ENCODE results near the gene BSND.

BSND gene

GRCh38 chr1:55045430-55045829 lies 46.7 kb downstream of the BSND start:
- no peak for DNase-seq (ENCODE audit: low read depth in 2 of 2)

DNA sequence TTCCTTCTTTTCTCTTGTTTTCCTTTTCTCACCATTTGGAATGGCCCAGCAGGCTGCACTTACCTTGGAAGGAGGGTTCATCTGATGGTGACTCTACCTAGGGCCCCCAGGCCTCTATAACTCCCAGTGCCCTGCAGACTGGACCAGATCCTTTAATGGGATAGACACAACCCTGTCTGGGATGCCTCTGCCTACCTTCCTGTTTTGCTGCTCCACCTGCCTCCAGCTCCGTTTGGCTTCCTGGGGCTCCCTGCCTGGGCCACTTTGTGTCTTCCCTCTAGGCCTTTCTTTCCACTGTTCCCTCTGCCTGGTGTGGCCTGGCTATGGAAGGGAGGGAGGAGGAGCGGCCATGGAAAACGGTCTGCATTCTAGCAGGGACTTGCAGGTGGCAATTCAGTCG lies 48.1 kb downstream of the BSND start:
- no peak for DNase-seq (ENCODE audit: low read depth in 2 of 2)

DNA sequence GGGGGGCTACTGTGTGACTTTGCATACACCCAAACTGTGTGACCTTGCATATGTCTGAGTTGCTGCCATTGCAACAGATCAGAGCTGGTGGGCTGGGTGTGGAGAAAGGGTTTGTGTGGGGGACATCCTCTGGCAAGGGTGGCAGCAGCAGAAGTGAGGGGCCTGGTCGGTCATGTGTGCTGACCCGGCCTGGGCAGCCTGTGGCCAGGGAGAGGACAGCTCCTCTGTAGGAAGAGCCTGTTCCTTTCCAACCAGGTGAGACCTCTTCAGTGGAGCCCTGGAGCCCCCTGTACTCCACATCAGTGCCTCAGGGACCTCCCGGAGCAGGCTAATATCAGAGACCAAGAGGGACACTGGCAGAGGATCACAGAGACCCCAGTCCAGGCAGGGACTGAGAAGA lies 48.9 kb downstream of the BSND start:
- DNase-seq (ENCODE audit: low read depth in 2 of 2): no peak

DNA sequence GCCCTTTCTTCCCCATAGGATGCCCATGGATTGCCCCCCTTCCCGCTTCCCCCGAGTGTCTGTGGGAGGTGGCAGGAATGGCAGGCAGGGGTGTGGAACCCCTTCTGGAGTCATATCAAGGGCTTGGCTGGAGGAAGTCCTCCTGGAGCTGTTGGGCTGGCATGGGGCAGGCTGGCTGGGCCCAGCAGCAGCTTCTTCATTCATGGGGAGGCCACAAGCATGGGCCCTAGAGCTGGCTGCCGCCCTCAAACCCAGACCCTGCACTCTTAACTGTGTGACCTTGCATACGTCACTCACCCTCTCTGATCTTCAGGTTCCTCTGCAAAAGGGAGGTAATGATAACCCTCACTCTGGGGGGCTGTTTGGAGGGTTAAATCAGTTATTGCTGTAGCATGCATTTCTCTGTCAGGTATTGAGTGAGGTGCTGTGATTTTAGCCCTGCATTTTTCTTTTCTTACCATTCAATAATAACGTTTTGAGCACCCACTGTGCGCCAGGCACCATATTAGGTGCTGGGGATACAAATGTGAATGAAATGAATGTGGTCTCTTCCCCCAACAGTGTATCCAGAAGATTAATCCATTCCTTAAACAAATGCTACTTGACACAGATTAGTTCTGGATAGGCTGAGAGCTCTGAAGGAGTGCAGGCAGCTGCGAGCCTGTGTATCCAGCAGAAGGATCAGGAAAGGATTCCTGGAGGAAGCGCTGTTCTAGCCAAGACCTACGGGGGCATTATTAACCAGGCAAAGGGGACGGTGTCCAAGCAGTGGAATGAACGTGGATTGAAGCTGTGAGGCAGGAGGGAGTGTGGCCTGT lies 49.9 kb downstream of the BSND start:
- DNase-seq (ENCODE audit: low read depth in 2 of 2): no peak

GRCh38 chr1:55049271-55049913 lies 50.7 kb downstream of the BSND start:
- DNase-seq (ENCODE audit: low read depth in 2 of 2): no peak

- DNase-seq (ENCODE audit: low read depth in 2 of 2): no peak
These were observed 51.2 kb downstream of the BSND start for GRCh38 chr1:55049914-55050278.

GRCh38 chr1:55050283-55050682 lies 51.5 kb downstream of the BSND start:
- DNase-seq (ENCODE audit: low read depth in 2 of 2): no peak

GRCh38 chr1:55051169-55051568 lies 52.4 kb downstream of the BSND start:
- DNase-seq (ENCODE audit: low read depth in 2 of 2): no peak

GRCh38 chr1:55051621-55052020 lies 52.9 kb downstream of the BSND start:
- DNase-seq (ENCODE audit: low read depth in 2 of 2): no peak

DNA sequence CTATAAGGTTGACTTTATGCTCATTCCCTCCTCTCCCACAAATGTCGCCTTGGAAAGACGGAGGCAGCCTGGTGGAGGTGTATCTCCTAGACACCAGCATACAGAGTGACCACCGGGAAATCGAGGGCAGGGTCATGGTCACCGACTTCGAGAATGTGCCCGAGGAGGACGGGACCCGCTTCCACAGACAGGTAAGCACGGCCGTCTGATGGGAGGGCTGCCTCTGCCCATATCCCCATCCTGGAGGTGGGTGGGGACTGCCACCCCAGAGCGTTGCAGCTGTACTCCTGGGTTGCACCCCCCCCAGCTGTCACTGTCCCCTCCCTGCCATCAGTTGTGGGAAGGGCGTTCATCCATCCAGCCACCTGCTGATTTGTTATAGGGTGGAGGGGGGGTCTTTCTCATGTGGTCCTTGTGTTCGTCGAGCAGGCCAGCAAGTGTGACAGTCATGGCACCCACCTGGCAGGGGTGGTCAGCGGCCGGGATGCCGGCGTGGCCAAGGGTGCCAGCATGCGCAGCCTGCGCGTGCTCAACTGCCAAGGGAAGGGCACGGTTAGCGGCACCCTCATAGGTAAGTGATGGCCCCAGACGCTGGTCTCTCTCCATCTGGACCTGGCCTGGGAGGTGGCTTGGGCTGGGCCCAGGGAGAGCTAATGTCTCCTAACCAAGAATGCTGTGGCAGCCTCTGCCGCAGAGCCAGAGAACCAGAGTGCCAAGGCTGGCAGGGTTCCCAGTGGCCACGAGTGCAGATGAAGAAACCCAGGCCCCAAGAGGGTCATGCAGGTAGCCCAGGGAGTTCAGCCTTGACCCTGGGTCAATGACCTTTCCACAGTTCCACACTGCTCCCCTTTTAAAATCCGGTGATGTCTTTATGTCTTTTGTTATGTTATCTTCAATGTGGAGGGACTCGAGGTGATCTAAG lies 53.7 kb downstream of the BSND start:
- DNase-seq (ENCODE audit: low read depth in 2 of 2): no peak

DNA sequence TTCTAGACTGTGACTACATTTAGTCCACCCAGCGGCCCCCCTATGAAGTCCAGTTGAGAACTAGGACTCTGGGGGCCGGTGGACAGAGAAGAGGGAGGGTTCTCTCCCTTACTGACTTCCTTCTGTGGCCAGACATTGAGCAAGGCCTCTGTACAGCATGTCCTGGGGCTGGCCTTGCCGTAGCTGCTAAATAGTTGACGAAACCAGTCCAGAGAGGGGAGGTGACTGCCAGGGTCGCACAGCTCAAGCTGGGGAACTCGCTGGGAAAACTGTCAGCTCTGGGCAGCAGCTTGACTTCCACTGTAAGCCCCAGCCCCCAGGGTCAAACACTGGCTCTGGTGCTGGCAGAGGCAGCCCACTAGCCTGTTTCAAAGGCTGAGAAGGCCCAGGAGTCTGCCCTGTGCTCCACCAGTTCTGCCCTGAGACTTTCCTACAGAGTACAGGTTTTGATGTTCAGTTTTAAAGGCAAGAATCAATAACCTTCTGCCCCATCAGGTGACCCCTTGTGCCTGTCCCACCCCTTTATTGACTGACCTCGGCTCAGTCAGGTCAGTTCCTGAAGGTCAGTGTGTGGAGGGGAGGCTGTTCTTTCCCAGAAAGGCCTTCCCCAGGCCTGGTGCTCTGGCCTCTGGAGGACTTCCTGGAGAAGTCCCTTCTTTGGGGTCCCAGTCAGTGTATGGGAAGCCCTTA lies 54.7 kb downstream of the BSND start:
- no peak for DNase-seq (ENCODE audit: low read depth in 2 of 2)

DNA sequence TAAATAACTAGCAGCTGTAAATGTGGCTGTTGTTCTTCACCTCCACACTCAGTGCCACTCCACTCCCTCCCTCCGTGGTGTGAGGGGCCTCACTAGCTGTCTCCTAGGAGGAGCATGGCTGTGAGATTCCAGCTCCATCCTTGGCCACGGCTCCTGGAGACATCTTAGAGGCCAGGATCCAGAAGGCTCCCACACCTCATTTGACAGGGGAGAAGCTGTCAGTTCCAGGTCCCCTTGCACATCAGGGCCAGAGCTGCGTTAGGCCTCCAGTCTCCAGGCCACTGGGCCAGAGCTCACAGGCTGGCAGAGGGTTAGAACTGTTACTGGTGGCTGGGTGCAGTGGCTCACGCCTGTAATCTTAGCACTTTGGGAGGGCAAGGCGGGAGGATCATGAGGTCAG lies 55.7 kb downstream of the BSND start:
- DNase-seq (ENCODE audit: low read depth in 2 of 2): no peak

- no peak for DNase-seq (ENCODE audit: low read depth in 2 of 2)
These were observed 56.5 kb downstream of the BSND start for GRCh38 chr1:55055084-55055882.

DNA sequence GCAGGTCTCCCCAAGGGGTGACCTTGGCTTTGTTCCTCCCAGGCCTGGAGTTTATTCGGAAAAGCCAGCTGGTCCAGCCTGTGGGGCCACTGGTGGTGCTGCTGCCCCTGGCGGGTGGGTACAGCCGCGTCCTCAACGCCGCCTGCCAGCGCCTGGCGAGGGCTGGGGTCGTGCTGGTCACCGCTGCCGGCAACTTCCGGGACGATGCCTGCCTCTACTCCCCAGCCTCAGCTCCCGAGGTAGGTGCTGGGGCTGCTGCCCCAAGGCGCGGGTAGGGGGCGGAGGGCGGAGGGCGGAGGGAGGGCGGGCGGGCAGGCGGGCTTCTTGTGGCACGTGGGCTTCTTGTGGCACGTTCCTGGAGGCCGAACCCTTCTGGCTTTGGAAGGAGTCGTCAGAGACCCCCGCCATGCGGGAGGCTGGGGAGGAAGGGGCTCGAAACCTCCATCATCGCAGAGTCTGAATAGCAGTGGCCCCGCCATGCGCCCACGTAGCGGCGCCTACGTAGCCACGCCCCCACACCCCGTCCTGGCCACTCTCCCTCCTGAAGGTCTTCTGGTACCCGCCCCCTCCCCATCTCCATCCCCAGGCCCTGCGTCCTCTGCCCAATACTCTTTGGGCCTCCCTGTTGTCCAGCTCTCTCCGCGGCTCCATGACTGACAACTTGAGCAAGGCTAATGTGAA lies 57.4 kb downstream of the BSND start:
- no peak for DNase-seq (ENCODE audit: low read depth in 2 of 2)

- no peak for DNase-seq (ENCODE audit: low read depth in 2 of 2)
These were observed 57.9 kb downstream of the BSND start for GRCh38 chr1:55056632-55056992.

GRCh38 chr1:55057270-55057955 lies 58.7 kb downstream of the BSND start:
- DNase-seq (ENCODE audit: low read depth in 2 of 2): no peak

DNA sequence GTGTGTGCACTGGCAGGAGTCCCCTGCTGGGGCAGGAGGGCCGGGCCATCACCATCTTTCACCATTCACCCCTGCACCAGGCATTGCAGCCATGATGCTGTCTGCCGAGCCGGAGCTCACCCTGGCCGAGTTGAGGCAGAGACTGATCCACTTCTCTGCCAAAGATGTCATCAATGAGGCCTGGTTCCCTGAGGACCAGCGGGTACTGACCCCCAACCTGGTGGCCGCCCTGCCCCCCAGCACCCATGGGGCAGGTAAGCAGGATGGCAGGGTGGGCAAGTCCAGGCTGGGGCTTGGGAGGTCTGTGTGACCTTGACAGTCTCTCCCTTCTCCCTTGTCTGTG lies 59.2 kb downstream of the BSND start:
- DNase-seq (ENCODE audit: low read depth in 2 of 2): no peak

DNA sequence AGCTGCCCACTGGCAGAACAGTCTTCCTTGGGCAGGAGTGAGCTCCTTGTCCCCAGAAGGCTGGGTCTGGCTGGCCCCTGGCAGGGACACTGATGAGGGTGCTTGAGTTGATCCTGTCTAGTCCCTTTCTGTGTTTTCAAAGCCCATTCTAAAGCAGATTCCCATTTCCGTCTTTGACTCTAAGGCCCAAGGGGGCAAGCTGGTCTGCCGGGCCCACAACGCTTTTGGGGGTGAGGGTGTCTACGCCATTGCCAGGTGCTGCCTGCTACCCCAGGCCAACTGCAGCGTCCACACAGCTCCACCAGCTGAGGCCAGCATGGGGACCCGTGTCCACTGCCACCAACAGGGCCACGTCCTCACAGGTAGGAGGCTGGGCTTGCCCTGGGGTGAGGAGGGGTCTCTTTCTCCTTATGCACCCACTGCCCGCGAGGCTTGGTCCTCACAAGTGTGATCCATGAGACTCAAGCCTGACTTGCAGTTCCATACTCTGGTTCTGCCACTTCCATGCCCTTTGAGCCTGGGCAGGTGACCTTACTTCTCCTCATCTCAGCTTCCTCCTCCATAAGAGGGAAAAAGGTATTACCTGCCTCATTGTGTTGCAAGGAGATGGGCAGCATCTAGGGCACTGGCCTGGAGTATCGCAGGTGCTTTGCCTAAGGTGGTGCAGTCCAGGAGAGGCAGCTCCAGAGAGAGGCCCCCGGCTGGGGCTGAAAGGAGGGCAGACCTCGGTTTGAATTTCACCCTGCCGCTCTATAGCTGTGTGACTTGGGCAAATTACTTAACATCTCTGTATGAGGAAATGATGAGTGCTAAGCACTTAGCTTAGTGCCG lies 60.8 kb downstream of the BSND start:
- no peak for DNase-seq (ENCODE audit: low read depth in 2 of 2)
